Superior temporal gyrus (tissue), 1 donor: ENCODE results near the gene CKMT2.

ENCODE experiments used
- DNase-seq: peaks from one replicate; pipeline ENCODE4 v3.0.0-alpha.2; 2016; ENCODE audit errors: extremely low spot score

CKMT2 gene

DNA sequence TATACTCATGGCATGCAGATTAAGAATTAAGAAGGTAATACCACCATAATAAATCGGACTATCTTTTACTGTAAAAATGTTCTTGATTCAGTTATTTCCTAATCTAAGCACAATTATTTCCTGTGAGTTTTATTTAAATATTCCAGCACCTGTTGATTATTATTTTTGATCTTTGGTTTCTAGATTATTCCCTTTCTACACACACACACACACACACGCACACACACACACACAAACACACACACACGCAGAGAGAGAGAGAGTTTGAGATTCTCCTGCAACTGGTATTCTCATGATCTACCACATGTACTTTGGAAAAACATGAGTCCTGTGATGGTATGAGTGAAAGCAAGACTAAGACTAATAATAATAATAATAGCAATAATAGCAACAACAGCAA, 17.0 kb upstream of the CKMT2 start:
- DNase-seq, result no peak

- no peak for DNase-seq
These were observed 13.7 kb upstream of the CKMT2 start for GRCh38 chr5:81219389-81219788.

GRCh38 chr5:81222285-81222684, 10.8 kb upstream of the CKMT2 start:
- no peak for DNase-seq

GRCh38 chr5:81225463-81225862, 7.7 kb upstream of the CKMT2 start:
- DNase-seq, result no peak

GRCh38 chr5:81226286-81226685, 6.8 kb upstream of the CKMT2 start:
- no peak for DNase-seq

DNA sequence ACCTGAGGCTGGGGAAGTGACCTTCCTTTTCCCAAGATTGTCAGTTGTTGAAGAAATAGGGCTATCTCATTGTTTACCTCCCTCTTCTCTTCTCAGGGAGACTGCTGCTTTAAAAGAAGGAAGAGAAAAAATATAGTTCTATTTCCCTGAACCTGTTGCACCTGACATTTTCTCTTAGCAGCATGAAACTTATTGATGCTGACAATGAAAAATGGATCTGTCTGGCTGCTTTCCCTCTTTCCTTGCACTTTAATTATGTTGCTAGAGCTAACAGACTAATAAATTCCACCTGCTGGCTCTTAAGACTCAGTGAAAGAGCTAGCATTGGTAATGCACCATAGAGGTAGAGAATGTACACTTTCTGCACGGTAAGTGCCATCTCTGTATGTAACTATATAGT, 6.2 kb upstream of the CKMT2 start:
- DNase-seq, result no peak

GRCh38 chr5:81228084-81228483, 5.0 kb upstream of the CKMT2 start:
- DNase-seq, result no peak

- DNase-seq, result no peak
These were observed 2.7 kb upstream of the CKMT2 start for GRCh38 chr5:81230416-81230815.

GRCh38 chr5:81232464-81233079, 550 bp upstream of the CKMT2 start:
- DNase-seq, result peak; percentile 38

- DNase-seq, result no peak
These were observed 1.2 kb downstream of the CKMT2 start for GRCh38 chr5:81234299-81234698.

DNA sequence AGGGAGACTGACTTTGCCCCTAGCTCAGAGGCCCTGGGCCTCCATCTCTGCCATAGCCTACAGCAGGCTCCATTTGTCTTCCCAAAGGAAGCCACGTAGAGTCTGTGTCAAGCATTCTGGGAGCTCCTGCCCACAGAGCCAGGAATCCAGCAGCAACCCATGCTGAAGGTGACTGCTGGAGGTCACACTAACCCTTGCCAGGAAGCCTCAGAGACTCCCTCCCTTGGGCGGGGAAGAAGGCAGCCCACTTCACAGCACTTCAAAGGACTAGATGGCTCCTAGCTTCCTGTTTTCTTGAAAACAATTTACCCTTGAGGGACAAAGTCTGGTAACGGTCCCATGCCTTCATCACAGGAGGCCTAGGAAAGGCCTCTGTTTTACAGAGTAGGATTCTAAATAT, 1.7 kb downstream of the CKMT2 start:
- no peak for DNase-seq

- peak; percentile 52 for DNase-seq
These were observed 2.4 kb downstream of the CKMT2 start for GRCh38 chr5:81235287-81236072.

DNA sequence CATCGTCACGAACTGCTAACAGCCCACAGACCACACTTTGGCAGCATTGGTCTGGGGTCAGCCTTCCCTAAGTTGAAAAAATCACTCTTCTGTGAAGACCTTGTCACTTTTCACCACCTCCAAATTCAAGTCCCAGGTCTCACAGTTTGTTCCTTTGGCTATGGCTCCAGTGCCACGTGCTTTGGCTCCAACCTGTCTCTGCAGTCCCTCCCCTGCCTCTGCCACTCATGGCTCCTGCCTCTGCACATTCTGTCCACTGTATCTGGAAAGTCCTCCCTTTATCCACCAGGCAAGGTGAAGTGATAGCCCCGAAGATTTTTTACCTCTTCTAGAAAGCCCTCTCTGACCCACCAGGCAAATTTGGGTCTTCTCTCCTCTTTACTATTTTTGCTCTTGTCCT, 5.3 kb downstream of the CKMT2 start:
- DNase-seq, result no peak

DNA sequence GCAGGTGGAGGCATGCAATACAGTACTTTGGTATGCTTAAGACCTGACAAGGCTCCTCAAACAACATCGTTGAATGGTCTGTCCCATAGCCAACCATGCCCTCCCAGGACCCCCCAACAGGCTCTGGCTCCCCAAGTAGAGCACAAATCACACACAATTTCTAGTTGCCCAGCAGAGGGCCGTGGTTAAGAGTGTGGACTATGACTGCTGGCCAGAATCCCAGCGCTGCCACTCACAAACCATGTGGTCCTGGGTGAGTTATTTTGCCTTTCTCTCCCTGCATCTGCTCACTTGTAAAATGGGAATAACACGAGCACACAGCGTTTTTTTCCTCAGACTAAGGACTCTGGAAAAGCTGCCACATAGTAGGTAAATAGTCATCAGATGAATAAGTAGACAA, 6.5 kb downstream of the CKMT2 start:
- peak; percentile 55 for DNase-seq

- no peak for DNase-seq
These were observed 7.9 kb downstream of the CKMT2 start for GRCh38 chr5:81241001-81241400.

DNA sequence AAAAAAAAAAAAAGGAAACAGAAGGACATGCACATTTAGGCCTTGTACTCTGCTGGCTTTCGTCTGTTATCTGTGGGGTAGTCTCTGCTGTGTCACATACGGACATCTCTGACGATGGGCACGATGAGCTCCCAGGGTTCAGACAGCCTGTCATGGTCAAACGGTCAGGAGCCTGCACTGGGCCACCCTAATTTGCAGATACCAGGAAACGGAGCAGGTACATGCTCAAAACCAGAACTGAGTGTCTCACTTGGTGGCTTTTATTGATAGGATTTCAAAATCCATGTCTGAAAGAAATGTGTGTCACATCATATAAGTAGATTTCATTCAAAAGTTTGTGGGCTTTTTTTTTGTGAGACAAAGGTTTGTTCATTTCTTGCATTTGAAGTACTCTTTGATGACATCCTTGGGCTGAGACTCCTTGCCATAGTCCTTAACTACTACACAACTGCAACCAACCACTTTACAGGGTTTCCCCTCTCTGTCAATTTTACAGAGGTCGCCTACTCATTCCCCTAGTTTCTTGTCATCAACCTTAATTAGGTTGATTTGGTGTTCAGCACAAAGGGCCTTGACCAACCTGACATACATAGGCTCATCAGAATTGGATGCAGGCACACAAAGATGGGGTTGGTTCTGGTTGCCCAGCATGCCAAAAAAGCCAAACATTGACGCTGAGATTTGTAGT, 9.0 kb downstream of the CKMT2 start:
- no peak for DNase-seq

- no peak for DNase-seq
These were observed 9.8 kb downstream of the CKMT2 start for GRCh38 chr5:81242906-81243436.

DNA sequence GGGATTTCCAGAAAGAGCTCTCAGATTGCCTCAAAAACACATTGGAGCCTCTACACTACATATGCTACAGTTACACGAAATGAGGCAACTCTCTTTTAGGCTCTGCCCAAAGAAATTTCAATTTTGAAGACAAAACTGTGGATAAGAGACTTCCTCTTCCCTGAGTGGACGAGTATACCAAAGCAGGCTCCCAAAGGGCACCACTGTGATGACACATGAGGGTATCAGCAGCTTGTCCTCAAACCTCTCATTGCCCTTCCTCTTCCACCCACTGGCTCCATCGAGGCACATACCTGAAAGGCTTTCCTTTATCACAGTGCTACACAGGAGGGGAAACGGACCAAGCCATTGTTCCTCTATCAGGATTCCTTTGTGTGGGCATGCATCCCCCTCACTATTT, 11.3 kb downstream of the CKMT2 start:
- DNase-seq, result no peak

GRCh38 chr5:81245871-81246235, 12.7 kb downstream of the CKMT2 start:
- no peak for DNase-seq

DNA sequence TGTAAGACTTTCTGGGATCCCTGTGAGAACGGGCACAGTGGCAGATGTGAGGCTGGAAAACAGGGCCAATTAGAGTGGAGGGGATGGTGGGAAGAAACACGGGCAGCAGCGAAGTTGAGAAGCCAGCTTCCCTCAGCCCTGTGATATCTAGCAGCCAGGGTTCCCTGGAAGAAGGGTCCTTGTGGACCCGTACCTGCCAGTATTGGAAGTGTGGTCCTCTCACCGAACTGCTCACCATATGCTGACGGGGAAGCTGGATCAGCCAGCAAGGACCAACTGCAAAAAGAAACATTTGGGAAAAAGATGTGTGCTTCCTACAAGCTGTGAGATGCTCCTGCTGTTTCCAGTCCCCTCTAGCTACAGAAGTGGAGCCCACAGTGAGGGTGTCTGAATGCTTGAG, 13.6 kb downstream of the CKMT2 start:
- no peak for DNase-seq

DNA sequence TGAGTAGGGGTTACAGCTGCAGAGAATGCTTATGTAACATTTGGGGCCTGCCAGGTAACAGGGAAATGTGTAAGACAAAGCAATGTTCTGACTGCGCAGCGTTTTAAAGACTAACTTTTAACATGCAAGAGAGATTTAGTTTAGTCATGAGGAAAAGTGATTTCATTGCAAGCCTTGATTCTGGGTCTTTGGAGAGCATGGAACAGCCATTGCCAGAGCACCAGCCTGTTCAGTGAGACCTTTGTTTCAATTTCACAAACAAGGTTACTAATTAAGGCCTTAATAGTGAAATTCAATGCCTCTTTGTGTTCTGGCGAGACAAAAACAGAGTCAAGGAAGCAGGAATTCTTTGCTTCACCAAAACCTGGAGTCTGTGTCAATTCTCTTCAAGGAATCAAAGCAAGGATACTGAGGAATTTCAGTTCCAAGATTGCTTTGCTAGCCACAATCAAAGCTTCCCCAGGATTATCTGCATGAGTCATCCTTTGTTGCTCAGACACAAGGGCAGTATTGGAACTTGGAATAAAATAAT, 14.4 kb downstream of the CKMT2 start:
- DNase-seq, result peak; percentile 78

DNA sequence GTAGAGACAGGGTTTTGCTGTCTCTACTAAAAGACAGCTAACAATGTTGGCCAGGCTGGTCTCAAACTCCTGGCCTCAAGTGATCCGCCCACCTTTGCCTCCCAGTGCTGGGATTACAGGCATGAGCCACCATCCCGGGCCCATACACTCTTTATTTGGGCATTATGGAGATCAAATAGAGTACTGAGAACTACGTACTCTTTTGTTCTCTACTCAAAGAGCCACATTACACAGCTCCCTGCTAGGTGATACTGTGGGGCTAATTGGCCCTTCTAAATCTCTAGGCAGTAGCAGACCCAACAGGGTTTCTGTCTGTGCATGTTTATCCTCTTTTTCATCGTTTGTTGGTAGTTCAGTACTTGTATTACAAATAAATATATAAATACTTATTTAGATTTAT, 16.1 kb downstream of the CKMT2 start:
- DNase-seq, result no peak

DNA sequence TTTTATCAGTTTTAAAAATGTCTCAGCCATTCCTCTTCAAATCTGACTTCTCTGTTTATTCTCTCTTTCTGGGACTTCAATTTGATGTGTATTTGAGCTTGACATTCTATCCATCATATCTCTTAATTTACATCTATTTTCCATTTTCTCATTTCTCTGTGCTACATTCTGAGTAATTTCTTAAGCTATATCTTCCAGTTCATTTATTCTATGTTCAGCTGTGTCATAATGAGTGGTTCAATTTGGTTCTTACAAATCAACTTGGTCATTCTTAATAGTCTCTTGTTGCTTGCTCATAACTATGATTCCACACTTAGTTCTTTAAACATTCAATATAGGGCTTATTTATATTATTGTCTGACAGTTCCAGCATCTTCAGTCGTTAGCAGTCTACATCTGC, 16.9 kb downstream of the CKMT2 start:
- no peak for DNase-seq
